ENCODE measurements around the gene TLE1.

- no peak for TF ChIP-seq CTCF (IDR thresholded peaks at IDR 0.05)
- TF ChIP-seq POLR2A (IDR thresholded peaks at IDR 0.05): no peak
Measured at GRCh38 chr9:81680506-81680905, 8.8 kb downstream of the TLE1 start.

All from Peyer's patch (tissue), 4 donors.